ENCODE results near the gene SPAG16.

DNA sequence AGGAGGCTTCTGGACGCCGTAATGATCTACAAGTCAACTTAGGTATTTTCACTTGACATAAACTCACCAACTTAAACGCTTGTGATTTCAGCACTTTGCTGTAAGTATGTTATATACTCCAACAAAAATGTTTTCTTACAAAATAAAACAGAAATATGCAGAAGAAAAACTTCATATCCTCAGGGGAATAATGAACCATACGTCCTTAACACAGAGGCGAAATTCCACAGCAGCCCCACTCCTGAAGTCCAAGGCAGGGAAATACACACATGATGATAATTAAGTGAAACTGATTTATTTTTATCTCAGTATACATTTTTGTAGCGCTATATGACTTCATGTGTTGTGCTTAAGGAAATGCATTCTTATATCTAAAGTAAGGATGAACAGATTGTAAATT lies 791.2 kb downstream of the SPAG16 start:
- no peak for TF ChIP-seq CTCF (IDR thresholded peaks at IDR 0.05; ENCODE audit: low read length)
- TF ChIP-seq EZH2 (IDR thresholded peaks at IDR 0.05; ENCODE audit: borderline replicate concordance, low read length): no peak

All from OCI-LY1 (cell line).